SK-N-SH (cell line): ENCODE data around the gene CLCN1.

ENCODE experiments used
- CHD2 ChIP-seq: fragments of 150-350 bp; IDR thresholded peaks from 2 replicates; pipeline ENCODE4 v1.6.1; 2018; ENCODE audit warnings: low read length; ENCODE audit not compliant: partially characterized antibody
- EP300 ChIP-seq, 2 experiments: IDR thresholded peaks; 2 replicates each; pipeline versions ENCODE4 v1.4.0 to v1.6.1; 2012; ENCODE audit warnings: borderline replicate concordance in 1 of 2, low read depth in 1 of 2, low read length in 1 of 2
- FOXJ3 ChIP-seq: sonication (generic); formaldehyde crosslinking; IDR thresholded peaks from 2 replicates; pipeline ENCODE4 v1.5.1; 2020; ENCODE audit warnings: mild to moderate bottlenecking, missing genetic modification reagents
- POLR2AphosphoS5 ChIP-seq: IDR thresholded peaks from 2 replicates; pipeline ENCODE4 v1.6.1; 2012; ENCODE audit warnings: low read depth, low read length
- RFX5 ChIP-seq: IDR thresholded peaks from 2 replicates; pipeline ENCODE4 v1.6.1; 2012; ENCODE audit warnings: mild to moderate bottlenecking, improper control_type of control experiment, low read length
- TAF1 ChIP-seq: IDR thresholded peaks from 2 replicates; pipeline ENCODE4 v1.6.1; 2012; ENCODE audit warnings: low read depth, mild to moderate bottlenecking, low read length, moderate library complexity, borderline replicate concordance
- TF ChIP-seq, protein P1 (sequence below): IDR thresholded peaks from 2 replicates; pipeline ENCODE4 v1.4.0; 2012; ENCODE audit warnings: low read depth

- TF ChIP-seq POLR2AphosphoS5 (no peak), FOXJ3 (CRISPR knock-in tag) (no peak), CHD2 (no peak), RFX5 (no peak), TAF1 (no peak), EP300 (IDR thresholded peaks at IDR 0.05; ENCODE audit: borderline replicate concordance in 1 of 2, low read depth in 1 of 2, low read length in 1 of 2) (no peak)
- TF ChIP-seq, protein P1, sequence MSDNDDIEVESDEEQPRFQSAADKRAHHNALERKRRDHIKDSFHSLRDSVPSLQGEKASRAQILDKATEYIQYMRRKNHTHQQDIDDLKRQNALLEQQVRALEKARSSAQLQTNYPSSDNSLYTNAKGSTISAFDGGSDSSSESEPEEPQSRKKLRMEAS: no peak
These were observed 7.3 kb upstream of the CLCN1 start for GRCh38 chr7:143308632-143309031.
